Right forelimb (tissue), 1 donor: ENCODE measurements around the gene RGS1.

Experiments used
- DNase-seq: peaks from one replicate; pipeline ENCODE4 v3.0.0-alpha.2; 2018

Gene RGS1

GRCh38 chr1:192627901-192628300 is 52.3 kb downstream of the RGS1 start:
- no peak for DNase-seq

- no peak for DNase-seq
Observed at GRCh38 chr1:192628396-192629057, 53.0 kb downstream of the RGS1 start.

GRCh38 chr1:192629612-192630011 is 54.0 kb downstream of the RGS1 start:
- no peak for DNase-seq
